Kidney (tissue), 14 donors: ENCODE results near the gene PKIG. TPM values are rescaled to one million over a fixed set of nuclear protein-coding genes. Genes with fewer than 3 reads are reported as not detected.

Experiments
- DNase-seq, 5 donors: peaks; one replicate each; pipeline ENCODE4 v3.0.0-alpha.2; 2013 to 2020
- FAIRE-seq: peaks from 2 replicates; lab custom pipeline; 2012; peaks lifted over from hg19 to GRCh38; lab: Jason Lieb, UNC
- H3K27ac ChIP-seq, 2 donors: one replicate each; pipeline ENCODE4 v1.7.0; 2013; ENCODE audit warnings: low read depth in 2 of 2, low read length in 2 of 2, inconsistent platforms in 1 of 2
- H3K27me3 ChIP-seq: one replicate; pipeline ENCODE4 v1.7.1; 2013; ENCODE audit warnings: low read length, inconsistent platforms; ENCODE audit not compliant: control insufficient read depth, insufficient read depth
- H3K36me3 ChIP-seq, 3 donors: one replicate each; pipeline versions ENCODE4 v1.7.0 to v1.7.1; 2013; ENCODE audit warnings: low read length in 3 of 3, control low read depth in 1 of 3, inconsistent platforms in 1 of 3; ENCODE audit not compliant: insufficient read depth in 3 of 3, control insufficient read depth in 2 of 3
- H3K4me1 ChIP-seq, 3 donors: one replicate each; pipeline versions ENCODE4 v1.7.0 to v1.7.1; 2013; ENCODE audit warnings: low read length in 3 of 3, inconsistent platforms in 1 of 3, low read depth in 1 of 3; ENCODE audit not compliant: control insufficient read depth in 2 of 3, insufficient read depth in 2 of 3
- H3K4me3 ChIP-seq, 3 donors: one replicate each; pipeline versions ENCODE4 v1.7.0 to v1.8.1; 2013; ENCODE audit warnings: low read length in 3 of 3, control low read depth in 1 of 3, inconsistent platforms in 1 of 3
- H3K9ac ChIP-seq, 3 donors: one replicate each; pipeline versions ENCODE4 v1.7.0 to v1.7.1; 2013; ENCODE audit warnings: low read length in 3 of 3, control low read depth in 1 of 3, inconsistent platforms in 1 of 3
- H3K9me3 ChIP-seq, 3 donors: one replicate each; pipeline versions ENCODE4 v1.7.0 to v1.7.1; 2013; ENCODE audit warnings: low read length in 3 of 3, control low read depth in 1 of 3, inconsistent platforms in 1 of 3; ENCODE audit not compliant: control insufficient read depth in 2 of 3, insufficient read depth in 1 of 3
- CTCF ChIP-seq: IDR thresholded peaks from 3 replicates; pipeline ENCODE4 v1.5.1; 2012; ENCODE audit warnings: mild to moderate bottlenecking, moderate library complexity, borderline replicate concordance; ENCODE audit not compliant: insufficient read depth; ENCODE audit errors: extremely low read depth
- intact Hi-C: fragments of 100-400 bp; cut with DNase I; formaldehyde crosslinking; loops from one replicate; pipeline ENCODE4 v1.11.1; 2022
- polyA plus RNA-seq: library from polyadenylated mRNA; stranded (reverse); fragments of 350-450 nt; fragmentation: Illumina TruSeq; extraction: RNeasy Lipid Tissue Mini Kit (QIAGEN cat#74804); gene quantifications from one replicate; pipeline ENCODE4 v1.2.3, GENCODE V29; 2014; ENCODE audit warnings: low read depth, low replicate concordance; ENCODE audit not compliant: insufficient read depth
- total RNA-seq: library from RNA; stranded (reverse); fragmentation: NEBNext Ultra II Directional; extraction: Animal tissue kit (Norgen Biotek cat#: 25700); gene quantifications from one replicate; pipeline ENCODE4 v1.2.1, GENCODE V29; 2021
- donor health status: control.
- donor health status: control.
- donor health status: control.
- donor health status: control.
- donor health status: control.
- donor health status: DM: yes; HTN: yes; CAD: no.
- donor health status: Normal renal cell carcinoma (clear cell type).

Gene PKIG
- total and polyA plus RNA-seq, 2 donors from 2014 or later = 71.1 to 150 TPM

GRCh38 chr20:44624152-44624551 lies 41.8 kb downstream of the PKIG start:
- Histone ChIP-seq H3K9me3 (peaks cover 0 to 5% (median 0%) of the 10 kb centered on the region in 3 donors), H3K4me3 (no peak overlapping the region), H3K27me3 (no peaks in the 10 kb centered on the region), H3K4me1 (no peaks in the 10 kb centered on the region), H3K9ac (no peak overlapping the region), H3K27ac (no peak overlapping the region), H3K36me3 (peaks cover 0 to 5% (median 2%) of the 10 kb centered on the region in 3 donors)
- TF ChIP-seq CTCF = no peak
- no peak for FAIRE-seq
- intact Hi-C loops = no loop called here
- no peak for DNase-seq

- intact Hi-C loops = no loop called here
These were observed 42.4 kb downstream of the PKIG start for GRCh38 chr20:44624743-44625271.

GRCh38 chr20:44625361-44625760 lies 43.0 kb downstream of the PKIG start:
- Histone ChIP-seq H3K9me3 (peaks cover 0 to 5% (median 0%) of the 10 kb centered on the region in 3 donors), H3K27me3 (no peaks in the 10 kb centered on the region), H3K27ac (no peak overlapping the region), H3K36me3 (no peaks in the 10 kb centered on the region), H3K4me1 (no peaks in the 10 kb centered on the region), H3K4me3 (no peak overlapping the region), H3K9ac (no peak overlapping the region)
- no peak for DNase-seq
- intact Hi-C loops = no loop called here
- FAIRE-seq = no peak
- no peak for TF ChIP-seq CTCF

More at GRCh38 chr20:44624743-44625271, 42.4 kb downstream of the PKIG start:
- H3K27ac ChIP-seq = no peak overlapping the region
- TF ChIP-seq CTCF = no peak
- no peaks in the 10 kb centered on the region for H3K27me3 ChIP-seq
- no peak overlapping the region for H3K9ac ChIP-seq
- H3K9me3 ChIP-seq = peaks cover 0 to 5% (median 0%) of the 10 kb centered on the region in 3 donors
- no peak for DNase-seq
- no peaks in the 10 kb centered on the region for H3K4me1 ChIP-seq
- H3K4me3 ChIP-seq = no peak overlapping the region
- no peaks in the 10 kb centered on the region for H3K36me3 ChIP-seq
- no peak for FAIRE-seq

- Histone ChIP-seq H3K4me3 (no peak overlapping the region), H3K36me3 (no peaks in the 10 kb centered on the region), H3K4me1 (no peaks in the 10 kb centered on the region), H3K9ac (no peak overlapping the region), H3K9me3 (peaks cover 0 to 5% (median 0%) of the 10 kb centered on the region in 3 donors), H3K27ac (no peak overlapping the region), H3K27me3 (no peaks in the 10 kb centered on the region)
- no peak for TF ChIP-seq CTCF
- no peak for DNase-seq
- FAIRE-seq = no peak
- intact Hi-C loops = no loop called here
These were observed 43.9 kb downstream of the PKIG start for GRCh38 chr20:44626278-44626677.
